ENCODE measurements around the gene GMFB.

DNA sequence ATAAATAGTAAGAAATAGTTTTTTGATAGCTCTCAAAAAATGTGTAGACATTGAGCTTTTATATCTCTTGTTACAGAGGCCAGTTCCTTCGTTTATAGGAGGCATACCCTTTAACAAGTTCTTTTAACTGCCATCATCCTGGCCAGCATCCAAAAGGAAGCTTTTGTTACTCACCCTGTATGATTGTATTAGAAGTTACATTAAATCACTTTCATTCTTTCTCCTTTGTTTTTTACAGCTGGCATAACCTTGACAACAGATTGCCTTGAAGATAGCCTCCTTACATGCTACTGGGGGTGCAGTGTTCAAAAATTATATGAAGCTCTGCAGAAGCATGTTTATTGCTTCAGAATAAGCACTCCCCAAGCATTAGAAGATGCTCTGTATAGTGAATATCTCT lies 41.0 kb upstream of the GMFB start:
- no peak for TF ChIP-seq CTCF (IDR thresholded peaks at IDR 0.05)
- TF ChIP-seq NR2C2 (CRISPR knock-in tag; IDR thresholded peaks at IDR 0.05): no peak
- no peak for TF ChIP-seq ZNF121 (CRISPR knock-in tag; IDR thresholded peaks at IDR 0.05)
- no peak for TF ChIP-seq USF1 (CRISPR knock-in tag; IDR thresholded peaks at IDR 0.05)
- no peak for TF ChIP-seq HMGA2 (CRISPR knock-in tag; IDR thresholded peaks at IDR 0.05)
- no peak for TF ChIP-seq ZNF219 (CRISPR knock-in tag; IDR thresholded peaks at IDR 0.05; ENCODE audit: borderline replicate concordance)
- TF ChIP-seq TEAD1 (CRISPR knock-in tag; IDR thresholded peaks at IDR 0.05): no peak
- TF ChIP-seq NFE2L1 (CRISPR knock-in tag; IDR thresholded peaks at IDR 0.05): no peak
- TF ChIP-seq ZNF317 (CRISPR knock-in tag; IDR thresholded peaks at IDR 0.05; ENCODE audit: borderline replicate concordance, low read depth): no peak
- TF ChIP-seq CBFB (CRISPR knock-in tag; IDR thresholded peaks at IDR 0.05; ENCODE audit: low read depth): no peak

All from WTC11 (cell line).